Breast epithelium (tissue), 3 donors: ENCODE data around the gene MXRA5.

ENCODE experiments used
- CTCF ChIP-seq, 3 donors: fragments of 450-650 bp; IDR thresholded peaks; one replicate each; pipeline ENCODE4 v1.5.1; 2016 to 2017; ENCODE audit warnings: antibody characterized with exemption in 3 of 3, mild to moderate bottlenecking in 3 of 3, moderate library complexity in 3 of 3
- POLR2A ChIP-seq: fragments of 450-650 bp; IDR thresholded peaks from one replicate; pipeline ENCODE4 v1.6.1; 2016; ENCODE audit warnings: antibody characterized with exemption, mild to moderate bottlenecking, moderate library complexity
- POLR2AphosphoS5 ChIP-seq, 3 donors: sonication (generic); formaldehyde crosslinking; IDR thresholded peaks; one replicate each; pipeline ENCODE4 v1.6.1; 2017; ENCODE audit warnings: antibody characterized with exemption in 3 of 3

GRCh38 chrX:3263681-3264126 lies 82.7 kb downstream of the MXRA5 start:
- TF ChIP-seq POLR2A (no peak), CTCF (IDR thresholded peaks at IDR 0.05) (no peak), POLR2AphosphoS5 (IDR thresholded peaks at IDR 0.05) (no peak)
